Thyroid gland (tissue), 4 donors: ENCODE measurements around the gene MYH2.

Experiments used
- CTCF ChIP-seq, 6 experiments: fragments of 200-600 bp in 3 of 6; fragments of 450-650 bp in 3 of 6; sonication (generic) in 3 of 6; IDR thresholded peaks; one replicate each; pipeline ENCODE4 v1.5.1; 2016 to 2019; ENCODE audit warnings: antibody characterized with exemption in 6 of 6, mild to moderate bottlenecking in 2 of 6, inconsistent platforms in 1 of 6, moderate library complexity in 1 of 6
- POLR2A ChIP-seq, 2 donors: fragments of 450-650 bp; IDR thresholded peaks; one replicate each; pipeline ENCODE4 v1.6.1; 2017; ENCODE audit warnings: antibody characterized with exemption in 2 of 2, mild to moderate bottlenecking in 2 of 2, moderate library complexity in 1 of 2

- TF ChIP-seq CTCF (IDR thresholded peaks at IDR 0.05) (no peak), POLR2A (IDR thresholded peaks at IDR 0.05) (no peak)
Observed at GRCh38 chr17:10471858-10472257, 77.6 kb downstream of the MYH2 start.
